Measurements from ENCODE around the gene MTRR.
A peak's percentile ranks its signal among the peaks of the same experiment; 100 is the strongest.
"Not testable (repeated sequence)": the region's sequence is repeated elsewhere in the genome, so short reads cannot be mapped to it uniquely, and the experiment has no call there.

MTRR gene

DNA sequence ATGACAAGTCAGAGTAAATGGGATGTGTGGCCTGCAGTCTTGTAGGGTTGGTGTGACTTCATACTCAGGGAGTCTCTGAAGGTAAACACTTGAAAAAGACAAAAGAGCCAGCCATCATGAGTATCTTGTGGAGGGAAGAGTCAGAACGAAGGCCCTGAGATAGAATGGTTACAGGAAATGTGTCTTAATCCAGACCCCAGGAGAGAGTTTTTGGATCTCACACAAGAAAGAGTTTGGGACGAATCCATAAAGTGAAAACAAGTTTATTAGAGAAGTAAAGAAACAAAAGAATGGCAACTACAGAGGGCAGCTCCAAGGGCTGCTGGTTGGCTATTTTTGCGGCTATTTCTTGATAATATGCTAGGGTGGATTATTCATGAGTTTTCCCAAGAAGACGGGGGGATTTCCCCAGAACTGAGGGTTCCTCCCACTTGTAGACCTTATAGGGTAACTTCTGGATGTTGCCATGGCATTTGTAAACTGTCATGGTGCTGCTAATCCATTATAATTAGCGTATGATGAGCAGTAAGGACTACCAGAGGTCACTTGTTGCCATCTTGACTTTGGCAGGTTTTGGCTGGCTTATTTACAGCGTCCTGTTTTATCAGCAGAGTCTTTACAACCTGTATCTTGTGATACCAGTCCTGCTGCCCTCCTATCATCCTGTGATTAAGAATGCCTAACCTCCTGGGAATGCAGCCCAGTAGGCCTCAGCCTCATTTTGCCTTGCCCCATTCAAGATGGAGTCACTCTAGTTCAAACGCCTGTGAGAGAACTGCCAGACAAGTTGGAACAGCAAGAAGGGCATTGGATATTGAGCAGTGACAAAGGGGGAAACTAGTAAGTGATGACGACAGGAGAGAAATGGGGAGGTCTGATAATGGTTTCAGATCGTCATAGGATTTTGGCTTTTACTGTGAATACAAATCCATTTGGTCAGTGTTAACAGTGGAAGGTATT is 34.0 kb downstream of the MTRR start:
- DNase-seq = no peak

- no peak for DNase-seq
These were observed 35.2 kb downstream of the MTRR start for GRCh38 chr5:7904170-7904569.

- no peak for DNase-seq
These were observed 38.7 kb downstream of the MTRR start for GRCh38 chr5:7907612-7908011.

DNA sequence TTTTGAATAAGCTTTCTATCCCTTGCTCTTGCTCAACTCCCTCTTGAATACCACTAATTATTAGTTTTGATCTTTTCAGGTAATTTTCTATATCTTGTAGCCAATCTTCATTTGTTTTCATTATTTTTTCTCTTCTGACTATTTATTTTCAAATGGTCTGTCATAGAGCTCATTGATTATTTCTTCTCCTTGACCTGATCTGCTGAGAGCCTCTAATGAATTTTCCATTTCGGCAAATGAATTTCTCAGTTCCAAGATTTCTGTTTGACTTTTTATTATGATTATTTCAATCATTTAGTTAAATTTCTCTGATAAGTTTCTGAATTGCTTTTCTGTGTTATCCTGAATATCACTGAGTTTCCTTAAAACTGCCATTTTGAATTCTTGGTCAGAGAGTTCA is 39.4 kb downstream of the MTRR start:
- no peak for DNase-seq

GRCh38 chr5:7910738-7911428 is 41.9 kb downstream of the MTRR start:
- DNase-seq = no peak

DNA sequence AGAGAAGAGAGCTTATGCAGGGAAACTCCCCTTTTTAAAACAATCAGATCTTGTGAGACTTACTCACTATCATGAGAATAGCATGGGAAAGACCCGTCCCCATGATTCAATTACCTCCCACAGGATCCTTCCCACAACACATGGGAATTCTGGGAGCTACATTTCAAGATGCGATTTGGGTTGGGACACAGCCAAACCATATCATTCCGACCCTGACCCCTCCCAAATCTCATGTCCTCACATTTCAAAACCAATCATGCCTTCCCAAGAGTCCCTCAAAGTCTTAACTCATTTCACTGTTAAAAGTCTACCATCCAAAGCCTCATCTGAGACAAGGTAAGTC is 42.5 kb downstream of the MTRR start:
- not testable (repeated sequence) for DNase-seq

GRCh38 chr5:7916171-7916804 is 47.3 kb downstream of the MTRR start:
- peak; percentile 69 for DNase-seq

- no peak for DNase-seq
These were observed 48.5 kb downstream of the MTRR start for GRCh38 chr5:7917130-7918123.

DNA sequence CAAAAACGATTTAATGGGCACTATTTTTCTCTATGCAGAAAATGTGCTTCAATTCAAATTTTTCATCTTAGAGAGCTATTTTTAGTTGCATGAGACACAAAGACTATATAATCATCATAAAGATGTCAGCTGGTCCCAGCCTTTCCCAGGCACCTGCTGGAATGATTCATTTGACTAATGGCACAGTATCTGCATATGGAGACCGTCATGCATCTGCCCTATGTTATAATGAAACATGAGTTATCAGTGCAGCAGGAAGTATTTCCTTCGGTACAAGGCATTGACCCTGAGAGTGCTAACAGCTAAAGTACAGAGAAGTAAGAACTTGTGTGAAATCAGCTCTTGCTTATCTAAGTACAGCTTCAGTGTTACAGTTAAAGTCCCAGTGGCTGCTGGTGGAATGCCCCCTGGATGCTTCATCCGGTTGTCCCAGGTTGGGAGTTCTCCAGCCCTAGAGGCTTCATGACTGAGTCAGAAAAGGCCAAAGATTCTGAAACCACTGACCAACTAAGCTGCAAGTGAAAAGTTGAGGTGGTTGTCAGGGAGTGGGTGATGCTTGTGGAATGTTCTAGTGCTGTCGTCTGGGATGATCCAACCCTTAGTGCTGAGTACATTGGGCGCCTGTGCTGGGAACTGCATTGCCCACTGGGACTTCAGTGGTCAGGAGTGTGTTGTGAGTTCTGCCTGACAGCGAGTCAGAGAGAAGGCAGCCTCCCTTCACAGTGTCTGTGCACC is 57.2 kb downstream of the MTRR start:
- DNase-seq = no peak

- no peak for DNase-seq
These were observed 57.8 kb downstream of the MTRR start for GRCh38 chr5:7926720-7927119.

DNA sequence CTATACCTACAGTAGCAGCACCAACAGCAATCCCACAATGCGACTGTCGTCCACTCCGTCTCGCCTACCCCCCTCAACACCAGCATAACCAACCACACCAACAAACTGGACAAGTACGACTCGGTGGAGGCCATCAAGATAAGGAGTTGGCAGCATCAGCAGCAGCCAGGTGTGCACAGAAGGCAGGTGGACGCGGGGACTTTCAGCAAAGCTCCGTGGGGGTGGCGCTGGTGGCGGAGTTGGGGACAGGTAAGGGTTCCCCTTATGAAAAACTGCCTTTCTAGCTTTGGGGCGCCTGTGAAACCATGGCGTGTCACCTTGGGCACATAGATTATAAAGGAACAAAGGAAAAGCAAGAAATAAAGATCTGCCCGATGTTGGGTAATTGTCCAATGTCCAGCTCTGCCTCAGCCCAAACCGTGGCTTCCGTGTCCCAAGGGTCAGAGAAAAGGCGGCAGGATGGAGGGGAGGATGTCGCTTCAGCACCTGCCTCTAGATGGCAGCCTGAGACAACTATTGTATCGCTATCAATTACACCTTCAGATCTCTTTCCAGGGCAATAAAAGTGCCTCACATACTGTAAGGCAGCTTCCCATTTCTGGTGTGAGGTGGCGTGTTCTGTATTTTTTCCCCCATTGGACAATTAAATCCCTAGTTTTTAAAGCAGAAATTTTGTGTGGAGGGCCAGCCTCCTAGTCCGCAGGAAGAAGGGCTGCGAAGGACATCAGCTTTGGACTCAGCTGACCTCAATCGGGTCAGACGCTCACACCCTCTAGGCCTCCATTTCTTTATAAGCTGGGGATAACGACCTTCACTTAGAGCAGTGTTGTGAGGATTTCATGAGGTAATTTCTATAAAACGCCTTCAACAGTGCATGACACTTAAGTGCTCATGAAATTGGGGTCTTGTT is 58.8 kb downstream of the MTRR start:
- DNase-seq = peak; percentile 41

DNA sequence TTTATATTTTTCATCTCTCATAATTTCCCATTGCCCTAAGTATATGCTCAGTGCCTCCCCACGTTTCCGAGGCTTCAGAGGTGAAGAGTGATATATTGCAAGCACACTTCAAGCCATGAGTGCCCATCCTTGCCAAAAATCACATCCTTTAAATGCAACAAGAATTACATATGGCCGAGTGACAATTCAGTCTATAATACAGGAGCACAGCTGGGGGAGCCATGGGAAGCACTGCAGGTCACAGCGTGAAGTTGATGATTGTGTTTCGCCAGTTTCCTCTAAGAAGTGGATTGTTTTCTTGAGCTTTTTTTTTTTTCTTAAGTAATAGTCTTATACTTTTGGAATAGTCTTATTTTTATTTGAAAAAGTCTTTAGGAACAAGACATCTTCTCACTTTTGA is 61.1 kb downstream of the MTRR start:
- no peak for DNase-seq

DNA sequence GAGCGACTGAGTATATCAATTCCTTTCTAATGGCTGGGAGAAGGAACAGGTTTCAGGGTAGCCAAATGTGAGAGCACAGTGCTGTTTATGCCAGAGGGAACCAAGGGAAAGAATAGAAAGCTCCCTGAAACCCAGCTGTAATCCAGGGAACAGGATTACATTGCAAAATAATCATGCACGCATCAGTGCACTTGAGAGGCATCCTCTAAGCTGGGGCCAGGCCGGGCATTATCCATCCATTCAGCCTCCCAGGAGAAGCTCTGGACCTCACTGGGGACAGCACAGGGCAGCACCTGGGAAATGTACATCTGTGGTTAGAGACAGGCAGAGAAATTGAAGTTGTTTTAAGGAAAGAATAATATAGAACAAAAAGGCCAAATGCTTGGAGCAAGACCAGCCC is 72.7 kb downstream of the MTRR start:
- no peak for DNase-seq

DNA sequence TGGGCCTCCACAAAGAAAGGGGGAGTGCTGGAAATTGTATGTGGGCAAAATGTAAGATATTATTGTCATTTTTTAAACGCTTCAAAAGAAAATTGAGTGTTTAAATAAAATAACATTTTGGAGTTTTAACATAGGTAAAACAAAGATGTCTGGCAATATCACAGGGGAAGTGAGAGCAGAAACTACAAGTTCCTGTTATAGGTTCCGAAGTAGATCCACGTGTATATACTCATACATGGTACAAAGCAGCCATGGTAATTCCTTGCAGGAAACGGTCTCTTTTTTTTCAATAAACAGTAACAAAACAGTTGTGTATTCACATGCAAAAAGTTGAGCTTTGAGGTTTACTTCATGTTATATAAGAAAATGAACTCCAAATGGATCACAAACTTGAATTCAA is 78.4 kb downstream of the MTRR start:
- DNase-seq = no peak
